Neural progenitor cell (in vitro differentiated cells): ENCODE measurements around the gene CDC25C. TPM values are rescaled to one million over a fixed set of nuclear protein-coding genes. Genes with fewer than 3 reads are reported as not detected.

Source experiments
- DNase-seq: peaks from one replicate; pipeline ENCODE4 v3.0.0-alpha.2; 2016; ENCODE audit warnings: low spot score
- H2AFZ ChIP-seq: fragments of 200-600 bp; sonication (generic); replicated peaks from 2 replicates; pipeline ENCODE4 v1.6.1; 2016; ENCODE audit warnings: antibody characterized with exemption
- H3F3A ChIP-seq: fragments of 200-600 bp; sonication (generic); 2 replicates; pipeline ENCODE4 v1.6.1; 2016; ENCODE audit warnings: antibody characterized with exemption, low read depth
- H3K27ac ChIP-seq: fragments of 200-600 bp; sonication (generic); 2 replicates; pipeline ENCODE4 v1.5.1; 2016; ENCODE audit warnings: mild to moderate bottlenecking
- H3K27me3 ChIP-seq: fragments of 200-600 bp; sonication (generic); 2 replicates; pipeline ENCODE4 v1.6.1; 2016; ENCODE audit warnings: mild to moderate bottlenecking, moderate library complexity
- H3K36me3 ChIP-seq: fragments of 200-600 bp; sonication (generic); 2 replicates; pipeline ENCODE4 v1.5.1; 2016
- H3K4me1 ChIP-seq: fragments of 200-600 bp; sonication (generic); 2 replicates; pipeline ENCODE4 v1.6.1; 2016; ENCODE audit warnings: mixed run types
- H3K4me2 ChIP-seq: fragments of 200-600 bp; sonication (generic); 2 replicates; pipeline ENCODE4 v1.6.1; 2016
- H3K4me3 ChIP-seq: fragments of 200-600 bp; sonication (generic); 2 replicates; pipeline ENCODE4 v1.5.1; 2016
- H3K79me2 ChIP-seq: fragments of 200-600 bp; sonication (generic); 2 replicates; pipeline ENCODE4 v1.6.1; 2016; ENCODE audit warnings: low read depth
- H3K9ac ChIP-seq: fragments of 200-600 bp; sonication (generic); 2 replicates; pipeline ENCODE4 v1.6.1; 2016
- H3K9me3 ChIP-seq: fragments of 200-600 bp; sonication (generic); 2 replicates; pipeline ENCODE4 v1.5.1; 2016; ENCODE audit warnings: low read depth
- H4K20me1 ChIP-seq: fragments of 200-600 bp; sonication (generic); 2 replicates; pipeline ENCODE4 v1.6.1; 2016; ENCODE audit warnings: low read depth
- H3K27ac Mint-ChIP-seq: 3 replicates; pipeline ENCODE4 v1.8.0; 2021; ENCODE audit warnings: mixed read lengths
- H3K27me3 Mint-ChIP-seq: 2 replicates; pipeline ENCODE4 v1.8.0; 2022; ENCODE audit warnings: low read depth, mild to moderate bottlenecking, inconsistent platforms, moderate library complexity, mixed read lengths; ENCODE audit not compliant: insufficient read depth
- H3K36me3 Mint-ChIP-seq: 3 replicates; pipeline ENCODE4 v1.8.0; 2021; ENCODE audit warnings: mixed read lengths
- H3K4me1 Mint-ChIP-seq: 3 replicates; pipeline ENCODE4 v1.8.0; 2021; ENCODE audit warnings: mixed read lengths
- H3K4me3 Mint-ChIP-seq: 3 replicates; pipeline ENCODE4 v1.8.0; 2021; ENCODE audit warnings: mild to moderate bottlenecking, moderate library complexity, mixed read lengths
- H3K9me3 Mint-ChIP-seq: 3 replicates; pipeline ENCODE4 v1.8.0; 2020; ENCODE audit warnings: mixed read lengths
- CTCF ChIP-seq: fragments of 200-600 bp; sonication (generic); IDR thresholded peaks from 2 replicates; pipeline ENCODE4 v1.5.1; 2017; ENCODE audit warnings: antibody characterized with exemption, mild to moderate bottlenecking
- EZH2 ChIP-seq: fragments of 200-600 bp; sonication (generic); IDR thresholded peaks from 2 replicates; pipeline ENCODE4 v1.6.1; 2017; ENCODE audit warnings: antibody characterized with exemption, mild to moderate bottlenecking, moderate library complexity
- EZH2phosphoT487 ChIP-seq: fragments of 200-600 bp; sonication (generic); IDR thresholded peaks from 2 replicates; pipeline ENCODE4 v1.6.1; 2017; ENCODE audit warnings: antibody characterized with exemption
- total RNA-seq: library from RNA; depleted of rRNA; stranded (reverse); fragments of >200 nt; gene quantifications from 2 replicates; pipeline ENCODE4 v1.2.3, GENCODE V29; 2015; ENCODE audit warnings: low replicate concordance

CDC25C gene
- total RNA-seq, 1 donor from 2014 or later, result 48.6 TPM

DNA sequence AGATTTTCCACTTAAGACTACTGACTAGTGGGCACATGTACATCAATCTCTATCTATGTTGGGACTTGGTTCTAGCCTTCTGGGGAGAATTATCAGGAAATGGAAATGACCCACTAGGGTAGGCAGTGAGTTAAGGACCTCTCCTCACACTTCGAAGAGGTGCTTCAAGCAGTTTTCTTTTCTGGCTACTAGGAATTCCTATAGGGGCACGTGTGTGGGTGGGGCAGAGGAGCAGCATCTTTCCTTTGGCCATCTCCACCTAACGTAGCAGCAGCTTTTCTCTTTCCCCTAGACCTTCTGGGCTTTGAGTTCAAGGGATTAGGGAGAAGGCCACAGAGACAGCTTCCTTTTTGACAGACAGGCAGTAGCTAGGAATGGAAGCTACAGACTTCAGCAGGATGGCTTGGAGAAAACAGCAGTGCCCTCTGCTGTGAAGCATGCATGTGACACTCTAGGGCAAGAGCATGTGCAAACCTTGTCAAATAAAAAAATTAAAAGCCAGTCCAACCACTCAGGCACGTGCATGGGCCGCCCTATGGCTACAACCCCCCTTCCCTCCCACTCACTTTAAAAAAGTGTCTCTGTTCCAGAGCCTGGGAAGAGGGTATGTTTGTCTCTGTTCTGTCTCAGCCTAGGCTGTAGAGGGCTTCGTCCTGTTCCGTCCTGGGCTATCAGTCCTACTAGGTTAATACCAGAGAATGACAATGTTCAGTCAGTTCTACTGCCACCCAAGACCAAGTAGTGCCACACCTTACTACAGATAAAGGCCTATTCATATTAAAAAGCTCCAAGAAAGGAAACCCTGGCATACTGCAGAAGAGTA, 48.5 kb downstream of the CDC25C start:
- no peaks in the 10 kb centered on the region for H3K9me3 Mint-ChIP-seq
- H3K36me3 ChIP-seq, result no peaks in the 10 kb centered on the region
- DNase-seq, result peak; percentile 69
- H3K4me1 Mint-ChIP-seq, result no peaks in the 10 kb centered on the region
- H4K20me1 ChIP-seq, result no peaks in the 10 kb centered on the region
- H3K27ac ChIP-seq, result no peak overlapping the region
- no peak overlapping the region for H3K4me3 Mint-ChIP-seq
- H3K27ac Mint-ChIP-seq, result peak overlapping the region; percentile 69
- no peaks in the 10 kb centered on the region for H3K4me1 ChIP-seq
- no peaks in the 10 kb centered on the region for H3K9me3 ChIP-seq
- no peak overlapping the region for H3K9ac ChIP-seq
- peaks cover 6% of the 10 kb centered on the region for H3K36me3 Mint-ChIP-seq
- H2AFZ ChIP-seq, result no peak overlapping the region
- no peaks in the 10 kb centered on the region for H3K27me3 ChIP-seq
- TF ChIP-seq CTCF (peak; percentile 71), EZH2phosphoT487 (no peak)
- H3K4me3 ChIP-seq, result no peak overlapping the region
- no peaks in the 10 kb centered on the region for H3K79me2 ChIP-seq
- H3F3A ChIP-seq, result no peaks in the 10 kb centered on the region
- H3K27me3 Mint-ChIP-seq, result no peaks in the 10 kb centered on the region
- H3K4me2 ChIP-seq, result no peak overlapping the region

- H3K4me2 ChIP-seq, result no peak overlapping the region
- H3K27me3 ChIP-seq, result peaks cover 10% of the 10 kb centered on the region
- no peaks in the 10 kb centered on the region for H4K20me1 ChIP-seq
- DNase-seq, result no peak
- no peaks in the 10 kb centered on the region for H3F3A ChIP-seq
- H3K36me3 ChIP-seq, result no peaks in the 10 kb centered on the region
- H3K9me3 Mint-ChIP-seq, result no peaks in the 10 kb centered on the region
- no peak overlapping the region for H3K27ac ChIP-seq
- H2AFZ ChIP-seq, result no peak overlapping the region
- H3K27me3 Mint-ChIP-seq, result peaks cover 7% of the 10 kb centered on the region
- no peak overlapping the region for H3K27ac Mint-ChIP-seq
- H3K79me2 ChIP-seq, result no peaks in the 10 kb centered on the region
- H3K9me3 ChIP-seq, result no peaks in the 10 kb centered on the region
- H3K36me3 Mint-ChIP-seq, result peaks cover 4% of the 10 kb centered on the region
- H3K4me1 ChIP-seq, result no peaks in the 10 kb centered on the region
- H3K9ac ChIP-seq, result no peak overlapping the region
- H3K4me3 Mint-ChIP-seq, result no peak overlapping the region
- H3K4me3 ChIP-seq, result no peak overlapping the region
- TF ChIP-seq EZH2phosphoT487, result no peak
- no peak for TF ChIP-seq EZH2
- no peak for TF ChIP-seq CTCF
- no peaks in the 10 kb centered on the region for H3K4me1 Mint-ChIP-seq
These were observed 50.7 kb downstream of the CDC25C start for GRCh38 chr5:138280915-138281314.

- no peak for TF ChIP-seq EZH2
- no peak for TF ChIP-seq EZH2phosphoT487
- TF ChIP-seq CTCF, result no peak
- Histone ChIP-seq H3K9ac (no peak overlapping the region), H3F3A (peaks cover 11% of the 10 kb centered on the region), H3K9me3 (no peaks in the 10 kb centered on the region), H3K27me3 (peaks cover 48% of the 10 kb centered on the region), H4K20me1 (no peaks in the 10 kb centered on the region), H3K4me1 (peaks cover 3% of the 10 kb centered on the region), H3K79me2 (no peaks in the 10 kb centered on the region), H3K4me2 (no peak overlapping the region), H3K4me3 (no peak overlapping the region), H3K36me3 (no peaks in the 10 kb centered on the region), H2AFZ (no peak overlapping the region), H3K27ac (no peak overlapping the region)
- no peaks in the 10 kb centered on the region for H3K36me3 Mint-ChIP-seq
- no peak for DNase-seq
- H3K27me3 Mint-ChIP-seq, result peaks cover 22% of the 10 kb centered on the region
- no peaks in the 10 kb centered on the region for H3K9me3 Mint-ChIP-seq
- H3K4me1 Mint-ChIP-seq, result peaks cover 19% of the 10 kb centered on the region
- no peak overlapping the region for H3K4me3 Mint-ChIP-seq
- no peak overlapping the region for H3K27ac Mint-ChIP-seq
These were observed 55.1 kb downstream of the CDC25C start for GRCh38 chr5:138276402-138277054.
